ENCODE results near the gene DGCR2.

GRCh38 chr22:19047993-19048392 is 74.2 kb downstream of the DGCR2 start:
- TF ChIP-seq, protein P1, sequence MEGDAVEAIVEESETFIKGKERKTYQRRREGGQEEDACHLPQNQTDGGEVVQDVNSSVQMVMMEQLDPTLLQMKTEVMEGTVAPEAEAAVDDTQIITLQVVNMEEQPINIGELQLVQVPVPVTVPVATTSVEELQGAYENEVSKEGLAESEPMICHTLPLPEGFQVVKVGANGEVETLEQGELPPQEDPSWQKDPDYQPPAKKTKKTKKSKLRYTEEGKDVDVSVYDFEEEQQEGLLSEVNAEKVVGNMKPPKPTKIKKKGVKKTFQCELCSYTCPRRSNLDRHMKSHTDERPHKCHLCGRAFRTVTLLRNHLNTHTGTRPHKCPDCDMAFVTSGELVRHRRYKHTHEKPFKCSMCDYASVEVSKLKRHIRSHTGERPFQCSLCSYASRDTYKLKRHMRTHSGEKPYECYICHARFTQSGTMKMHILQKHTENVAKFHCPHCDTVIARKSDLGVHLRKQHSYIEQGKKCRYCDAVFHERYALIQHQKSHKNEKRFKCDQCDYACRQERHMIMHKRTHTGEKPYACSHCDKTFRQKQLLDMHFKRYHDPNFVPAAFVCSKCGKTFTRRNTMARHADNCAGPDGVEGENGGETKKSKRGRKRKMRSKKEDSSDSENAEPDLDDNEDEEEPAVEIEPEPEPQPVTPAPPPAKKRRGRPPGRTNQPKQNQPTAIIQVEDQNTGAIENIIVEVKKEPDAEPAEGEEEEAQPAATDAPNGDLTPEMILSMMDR (conservative IDR thresholded peaks at IDR 0.05; ENCODE audit: low read depth, low read length), result no peak
- TF ChIP-seq EZH2 (IDR thresholded peaks at IDR 0.05; ENCODE audit: borderline replicate concordance, low read depth, low read length, poor library complexity, severe bottlenecking), result no peak
